Measurements from ENCODE around the gene TMSB4X. TPM values are rescaled to one million over a fixed set of nuclear protein-coding genes. Genes with fewer than 3 reads are reported as not detected.

The TMSB4X gene
- 1,000 to 10,000 TPM in 3 of 4 donors, 100 to 1,000 TPM in 1; 880 to 1,466 (median 1,228) TPM for total RNA-seq

DNA sequence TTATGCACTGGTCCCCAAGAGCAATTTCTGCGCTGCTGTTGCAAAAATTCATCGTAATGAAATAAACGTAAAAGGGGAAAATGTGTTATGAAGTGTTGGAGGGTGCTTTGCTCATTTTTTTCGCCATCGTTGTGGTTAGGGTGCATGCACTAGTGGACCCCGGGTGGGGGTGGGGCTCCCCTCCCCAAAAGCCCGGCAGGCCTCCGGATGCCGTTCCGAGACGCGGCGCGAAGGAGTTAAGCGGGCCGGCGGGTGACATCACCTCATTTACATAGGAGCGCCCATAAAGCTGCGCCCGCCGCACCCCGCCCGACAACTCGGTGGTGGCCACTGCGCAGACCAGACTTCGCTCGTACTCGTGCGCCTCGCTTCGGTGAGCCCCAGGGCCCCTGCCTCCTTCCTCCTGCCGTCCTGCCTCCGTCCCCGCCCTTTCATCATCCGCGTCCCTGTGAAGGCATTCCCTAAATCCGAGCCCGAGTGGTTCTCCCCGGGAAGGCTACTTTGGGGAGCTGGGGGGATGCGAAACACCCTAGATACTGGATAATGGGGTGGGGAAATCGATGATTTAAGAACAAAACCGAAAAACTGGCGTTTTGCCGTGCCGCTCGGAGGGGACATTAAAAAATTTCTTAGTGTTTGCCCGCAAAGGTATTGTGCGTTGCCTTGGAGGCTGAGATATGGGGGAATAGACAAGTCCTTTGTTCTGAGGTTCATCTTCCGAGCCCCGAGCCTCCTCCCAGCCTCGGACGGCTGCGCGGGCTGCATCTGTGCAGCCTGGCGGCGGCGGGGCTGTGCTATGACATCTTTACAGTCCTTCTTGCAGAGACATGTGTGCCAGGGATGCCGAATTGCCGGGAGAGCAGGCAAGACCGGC lies at the start of gene TMSB4X:
Gene TMSB4X (plus strand): TSS at position 315 of the 874 bp plus-strand sequence.
- peak; percentile 95 to 98 for TF ChIP-seq POLR2A (IDR thresholded peaks at IDR 0.05)
- TF ChIP-seq EP300 (IDR thresholded peaks at IDR 0.05) = no peak
- peak; percentile 94 to 99 (median 99) for TF ChIP-seq POLR2AphosphoS5 (IDR thresholded peaks at IDR 0.05)
- TF ChIP-seq, protein P1, sequence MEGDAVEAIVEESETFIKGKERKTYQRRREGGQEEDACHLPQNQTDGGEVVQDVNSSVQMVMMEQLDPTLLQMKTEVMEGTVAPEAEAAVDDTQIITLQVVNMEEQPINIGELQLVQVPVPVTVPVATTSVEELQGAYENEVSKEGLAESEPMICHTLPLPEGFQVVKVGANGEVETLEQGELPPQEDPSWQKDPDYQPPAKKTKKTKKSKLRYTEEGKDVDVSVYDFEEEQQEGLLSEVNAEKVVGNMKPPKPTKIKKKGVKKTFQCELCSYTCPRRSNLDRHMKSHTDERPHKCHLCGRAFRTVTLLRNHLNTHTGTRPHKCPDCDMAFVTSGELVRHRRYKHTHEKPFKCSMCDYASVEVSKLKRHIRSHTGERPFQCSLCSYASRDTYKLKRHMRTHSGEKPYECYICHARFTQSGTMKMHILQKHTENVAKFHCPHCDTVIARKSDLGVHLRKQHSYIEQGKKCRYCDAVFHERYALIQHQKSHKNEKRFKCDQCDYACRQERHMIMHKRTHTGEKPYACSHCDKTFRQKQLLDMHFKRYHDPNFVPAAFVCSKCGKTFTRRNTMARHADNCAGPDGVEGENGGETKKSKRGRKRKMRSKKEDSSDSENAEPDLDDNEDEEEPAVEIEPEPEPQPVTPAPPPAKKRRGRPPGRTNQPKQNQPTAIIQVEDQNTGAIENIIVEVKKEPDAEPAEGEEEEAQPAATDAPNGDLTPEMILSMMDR (IDR thresholded peaks at IDR 0.05) = no peak
- no peaks in the 10 kb centered on the region for H3K36me3 ChIP-seq
- DNase-seq (ENCODE audit: low spot score in 2 of 2) = peak; percentile 91 to 92
- H3K4me1 ChIP-seq = peaks cover 11% of the 10 kb centered on the region
- H3K4me3 ChIP-seq = peak within 1 kb of the TSS; percentile 65
- H3K9me3 ChIP-seq = no peaks in the 10 kb centered on the region
- H3K27me3 ChIP-seq = no peaks in the 10 kb centered on the region
- peak within 1 kb of the TSS; percentile 98 for H3K27ac ChIP-seq
- 30% methylated on average over 54 of the region's 60 CpGs for WGBS

DNA sequence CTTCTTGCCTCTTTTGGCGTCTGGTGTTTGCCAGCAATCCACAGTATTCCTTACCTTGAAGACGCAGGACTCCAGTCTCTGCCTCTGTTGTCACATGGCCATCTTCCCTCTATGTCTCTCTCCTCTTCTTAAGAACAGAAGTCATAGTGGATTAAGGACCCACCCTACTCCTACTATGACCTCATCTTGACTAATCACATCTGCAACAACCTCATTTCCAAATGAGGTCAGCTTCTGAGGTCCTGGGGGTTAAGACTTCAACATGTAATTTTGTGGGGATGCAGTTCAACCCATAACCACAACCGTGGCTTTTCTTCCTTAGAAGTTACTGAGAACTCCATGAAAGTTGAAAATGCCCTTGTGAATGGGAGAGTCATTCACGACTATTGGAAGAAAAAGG lies 45.2 kb upstream of the TMSB4X start:
- TF ChIP-seq POLR2AphosphoS5 (IDR thresholded peaks at IDR 0.05) = no peak
- TF ChIP-seq POLR2A (IDR thresholded peaks at IDR 0.05) = no peak
- TF ChIP-seq, protein P1 (IDR thresholded peaks at IDR 0.05) = no peak
- no peak for TF ChIP-seq EP300 (IDR thresholded peaks at IDR 0.05)

DNA sequence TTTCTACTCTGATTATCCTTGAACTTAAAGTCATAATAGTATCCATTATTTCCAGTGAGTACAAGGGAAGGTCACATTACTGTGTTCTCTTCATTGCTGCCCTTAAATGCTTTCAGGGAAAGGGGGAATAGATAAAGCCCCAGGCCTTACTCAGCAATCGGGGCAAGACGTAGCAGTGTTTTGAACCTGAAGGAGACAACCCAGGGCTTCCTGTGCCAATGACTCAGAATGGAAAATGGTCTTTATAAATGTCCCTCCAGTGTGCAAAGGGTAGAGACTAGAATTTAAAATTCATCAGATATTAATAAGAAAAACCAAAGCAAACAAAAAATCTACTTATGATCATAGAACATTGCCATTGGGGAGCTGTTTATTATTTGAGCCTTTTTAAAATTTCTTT lies 44.8 kb upstream of the TMSB4X start:
- Histone ChIP-seq H3K4me3 (no peak overlapping the region), H3K27ac (no peak overlapping the region), H3K9me3 (no peaks in the 10 kb centered on the region), H3K27me3 (no peaks in the 10 kb centered on the region), H3K36me3 (no peaks in the 10 kb centered on the region), H3K4me1 (no peaks in the 10 kb centered on the region)
- TF ChIP-seq EP300 (IDR thresholded peaks at IDR 0.05) (no peak), POLR2AphosphoS5 (IDR thresholded peaks at IDR 0.05) (no peak), POLR2A (IDR thresholded peaks at IDR 0.05) (no peak)
- TF ChIP-seq, protein P1 (IDR thresholded peaks at IDR 0.05) = no peak
- DNase-seq (ENCODE audit: low spot score in 2 of 2) = no peak
- WGBS = 92% methylated on average over 2 of the region's 2 CpGs

More for the DNA sequence above, 45.2 kb upstream of the TMSB4X start:
- WGBS = 72% methylated on average over 4 of the region's 4 CpGs
- Histone ChIP-seq H3K36me3 (no peaks in the 10 kb centered on the region), H3K9me3 (no peaks in the 10 kb centered on the region), H3K27ac (no peak overlapping the region), H3K27me3 (no peaks in the 10 kb centered on the region), H3K4me1 (no peaks in the 10 kb centered on the region), H3K4me3 (no peak overlapping the region)
- no peak for DNase-seq (ENCODE audit: low spot score in 2 of 2)

DNA sequence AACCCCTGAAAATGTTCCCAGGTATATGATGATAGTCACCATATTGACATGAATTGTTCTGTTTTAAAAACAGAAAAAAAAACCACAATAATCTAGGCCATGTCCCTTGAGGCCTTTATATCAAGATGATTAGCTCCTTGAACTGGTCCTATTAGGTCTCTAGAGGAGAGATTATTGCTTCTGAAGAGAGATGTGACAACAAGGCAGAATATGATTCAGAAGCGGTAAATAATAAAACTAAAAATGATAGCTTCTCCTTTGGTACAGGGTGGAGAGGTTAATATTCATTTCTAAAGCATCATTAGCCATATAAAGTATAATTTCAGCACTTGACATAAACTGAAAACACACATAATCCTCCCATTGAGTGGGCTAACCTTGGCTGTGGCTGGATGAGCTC lies 42.7 kb upstream of the TMSB4X start:
- WGBS = 89% methylated on average over 1 of the region's 1 CpG
- no peaks in the 10 kb centered on the region for H3K36me3 ChIP-seq
- H3K4me3 ChIP-seq = no peak overlapping the region
- no peaks in the 10 kb centered on the region for H3K9me3 ChIP-seq
- H3K4me1 ChIP-seq = no peaks in the 10 kb centered on the region
- H3K27me3 ChIP-seq = no peaks in the 10 kb centered on the region
- TF ChIP-seq POLR2AphosphoS5 (IDR thresholded peaks at IDR 0.05) = no peak
- TF ChIP-seq EP300 (IDR thresholded peaks at IDR 0.05) = no peak
- no peak for TF ChIP-seq POLR2A (IDR thresholded peaks at IDR 0.05)
- TF ChIP-seq, protein P1 (IDR thresholded peaks at IDR 0.05) = no peak
- no peak overlapping the region for H3K27ac ChIP-seq
- DNase-seq (ENCODE audit: low spot score in 2 of 2) = no peak

DNA sequence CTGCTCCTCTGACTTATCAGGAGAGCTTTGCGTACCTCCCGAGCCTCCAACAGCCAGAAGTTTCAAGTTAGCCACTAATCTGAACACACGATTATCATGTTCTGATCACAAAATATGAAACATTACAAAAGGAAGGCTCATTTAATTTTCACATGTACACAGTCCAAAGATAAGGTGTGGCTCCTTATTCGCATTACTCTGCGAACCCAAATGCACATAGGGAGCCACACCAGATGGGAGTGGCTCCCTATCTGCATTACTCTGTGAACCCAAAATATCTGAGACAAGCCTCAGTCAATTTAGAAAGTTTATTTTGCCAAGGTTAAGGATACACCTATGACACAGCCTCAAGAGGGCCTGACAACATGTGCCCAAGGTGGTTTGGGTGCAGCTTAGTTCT lies 40.1 kb upstream of the TMSB4X start:
- Histone ChIP-seq H3K27me3 (no peaks in the 10 kb centered on the region), H3K4me1 (no peaks in the 10 kb centered on the region), H3K27ac (no peak overlapping the region), H3K9me3 (no peaks in the 10 kb centered on the region), H3K36me3 (no peaks in the 10 kb centered on the region), H3K4me3 (no peak overlapping the region)
- no peak for DNase-seq (ENCODE audit: low spot score in 2 of 2)
- 84% methylated on average over 5 of the region's 5 CpGs for WGBS
- TF ChIP-seq POLR2A (IDR thresholded peaks at IDR 0.05) = no peak
- no peak for TF ChIP-seq EP300 (IDR thresholded peaks at IDR 0.05)
- no peak for TF ChIP-seq POLR2AphosphoS5 (IDR thresholded peaks at IDR 0.05)
- TF ChIP-seq, protein P1 (IDR thresholded peaks at IDR 0.05) = no peak
